ENCODE results near the gene NCOA5. TPM values are rescaled to one million over a fixed set of nuclear protein-coding genes. Genes with fewer than 3 reads are reported as not detected.

The NCOA5 gene
- total RNA-seq, 2 experiments from 2014 or later, result 9.7 to 10.5 TPM

- Histone ChIP-seq H3K4me1 (ENCODE audit: insufficient read depth, low read length) (no peaks in the 10 kb centered on the region), H3K36me3 (ENCODE audit: insufficient read depth, low read length) (no peaks in the 10 kb centered on the region), H3K9me3 (ENCODE audit: control insufficient read depth in 1 of 2, insufficient read depth in 1 of 2, low read length in 2 of 2) (peaks cover 0 to 24% of the 10 kb centered on the region in 2 experiments), H3K4me3 (ENCODE audit: low read length) (no peak overlapping the region), H3K27me3 (ENCODE audit: control insufficient read depth in 1 of 2, insufficient read depth in 2 of 2, low read length in 2 of 2) (peaks cover 50 to 55% of the 10 kb centered on the region in 2 experiments), H3K27ac (ENCODE audit: low read depth in 1 of 2, low read length in 2 of 2) (no peak overlapping the region)
- Mint-ChIP-seq H3K27ac (no peak overlapping the region), H3K4me3 (no peak overlapping the region), H3K36me3 (ENCODE audit: low read depth) (no peaks in the 10 kb centered on the region), H3K9me3 (no peaks in the 10 kb centered on the region), H3K4me1 (ENCODE audit: low read depth) (no peaks in the 10 kb centered on the region), H3K27me3 (peaks cover 68% of the 10 kb centered on the region)
- ChIA-PET POLR2A (no interaction called here), CTCF (no interaction called here)
- intact Hi-C loops (cut with DNase I, micrococcal nuclease), result no loop called here
- no peak for DNase-seq
- ATAC-seq (ENCODE audit: poor library complexity), result no peak
- TF ChIP-seq CTCF (IDR thresholded peaks at IDR 0.05), result no peak
Observed at GRCh38 chr20:46034039-46034438, 55.7 kb downstream of the NCOA5 start.

- no peaks in the 10 kb centered on the region for H3K36me3 ChIP-seq (ENCODE audit: insufficient read depth, low read length)
- H3K27me3 ChIP-seq (ENCODE audit: control insufficient read depth in 1 of 2, insufficient read depth in 2 of 2, low read length in 2 of 2), result peaks cover 69 to 77% of the 10 kb centered on the region in 2 experiments
- no peaks in the 10 kb centered on the region for H3K4me1 ChIP-seq (ENCODE audit: insufficient read depth, low read length)
- ChIA-PET POLR2A (no interaction called here), CTCF (no interaction called here)
- H3K4me1 Mint-ChIP-seq (ENCODE audit: low read depth), result no peaks in the 10 kb centered on the region
- no peaks in the 10 kb centered on the region for H3K9me3 Mint-ChIP-seq
- H3K27ac Mint-ChIP-seq, result no peak overlapping the region
- no peak overlapping the region for H3K27ac ChIP-seq (ENCODE audit: low read depth in 1 of 2, low read length in 2 of 2)
- H3K9me3 ChIP-seq (ENCODE audit: control insufficient read depth in 1 of 2, insufficient read depth in 1 of 2, low read length in 2 of 2), result peaks cover 0 to 37% of the 10 kb centered on the region in 2 experiments
- H3K36me3 Mint-ChIP-seq (ENCODE audit: low read depth), result no peaks in the 10 kb centered on the region
- no peak overlapping the region for H3K4me3 Mint-ChIP-seq
- DNase-seq (no peak), ATAC-seq (ENCODE audit: poor library complexity) (no peak)
- no peak for TF ChIP-seq CTCF (IDR thresholded peaks at IDR 0.05)
- H3K27me3 Mint-ChIP-seq, result peaks cover 75% of the 10 kb centered on the region
- H3K4me3 ChIP-seq (ENCODE audit: low read length), result no peak overlapping the region
- intact Hi-C loops (cut with DNase I, micrococcal nuclease), result no loop called here
Observed at GRCh38 chr20:46031701-46032254, 58.0 kb downstream of the NCOA5 start.

GRCh38 chr20:46031014-46031569 lies 58.7 kb downstream of the NCOA5 start:
- Mint-ChIP-seq H3K4me1 (ENCODE audit: low read depth) (no peaks in the 10 kb centered on the region), H3K9me3 (no peaks in the 10 kb centered on the region), H3K27me3 (peaks cover 80% of the 10 kb centered on the region), H3K36me3 (ENCODE audit: low read depth) (no peaks in the 10 kb centered on the region), H3K27ac (no peak overlapping the region), H3K4me3 (no peak overlapping the region)
- POLR2A ChIA-PET, result no interaction called here
- ATAC-seq (ENCODE audit: poor library complexity), result no peak
- Histone ChIP-seq H3K36me3 (ENCODE audit: insufficient read depth, low read length) (no peaks in the 10 kb centered on the region), H3K27ac (ENCODE audit: low read depth in 1 of 2, low read length in 2 of 2) (no peak overlapping the region), H3K9me3 (ENCODE audit: control insufficient read depth in 1 of 2, insufficient read depth in 1 of 2, low read length in 2 of 2) (peaks cover 0 to 37% of the 10 kb centered on the region in 2 experiments), H3K4me3 (ENCODE audit: low read length) (no peak overlapping the region), H3K4me1 (ENCODE audit: insufficient read depth, low read length) (no peaks in the 10 kb centered on the region), H3K27me3 (ENCODE audit: control insufficient read depth in 1 of 2, insufficient read depth in 2 of 2, low read length in 2 of 2) (peaks cover 74 to 84% of the 10 kb centered on the region in 2 experiments)
- no peak for TF ChIP-seq CTCF (IDR thresholded peaks at IDR 0.05)
- no peak for DNase-seq
- CTCF ChIA-PET, result no interaction called here
- intact Hi-C loops (cut with DNase I, micrococcal nuclease), result no loop called here
